SH-SY5Y (cell line): ENCODE measurements around the gene ASCC2.

Experiments
- GATA2 ChIP-seq: IDR thresholded peaks from 2 replicates; pipeline ENCODE4 v1.6.1; 2011; ENCODE audit warnings: mild to moderate bottlenecking, low read depth, low read length
- GATA3 ChIP-seq: IDR thresholded peaks from 2 replicates; pipeline ENCODE4 v1.6.1; 2011; ENCODE audit warnings: low read depth, mild to moderate bottlenecking, low read length, moderate library complexity

The ASCC2 gene

GRCh38 chr22:29750029-29750428 lies 88.0 kb downstream of the ASCC2 start:
- TF ChIP-seq GATA3 (no peak), GATA2 (no peak)

GRCh38 chr22:29748248-29748893 lies 89.7 kb downstream of the ASCC2 start:
- TF ChIP-seq GATA3 = no peak
- no peak for TF ChIP-seq GATA2

- TF ChIP-seq GATA3 (no peak), GATA2 (no peak)
Measured at GRCh38 chr22:29747832-29748231, 90.2 kb downstream of the ASCC2 start.

- TF ChIP-seq GATA3 (no peak), GATA2 (no peak)
Measured at GRCh38 chr22:29744902-29745301, 93.2 kb downstream of the ASCC2 start.

GRCh38 chr22:29742326-29742725 lies 95.7 kb downstream of the ASCC2 start:
- TF ChIP-seq GATA3 = no peak
- no peak for TF ChIP-seq GATA2

GRCh38 chr22:29741926-29742325 lies 96.1 kb downstream of the ASCC2 start:
- TF ChIP-seq GATA2 (no peak), GATA3 (no peak)

GRCh38 chr22:29740216-29740615 lies 97.9 kb downstream of the ASCC2 start:
- TF ChIP-seq GATA3 (no peak), GATA2 (no peak)

GRCh38 chr22:29739346-29739875 lies 98.7 kb downstream of the ASCC2 start:
- no peak for TF ChIP-seq GATA2
- no peak for TF ChIP-seq GATA3
